GM21367 (cell line): ENCODE measurements around the gene TRMT61A.
"Not testable (repeated sequence)": the region's sequence is repeated elsewhere in the genome, so short reads cannot be mapped to it uniquely, and the experiment has no call there.

Experiments
- ATAC-seq: cut with Tn5 transposase; IDR thresholded peaks from one replicate; pipeline ENCODE4 v1.9.1; 2021; ENCODE audit not compliant: unreplicated experiment

TRMT61A gene

GRCh38 chr14:103508521-103509329 is 20.3 kb upstream of the TRMT61A start:
- ATAC-seq, result no peak

- no peak for ATAC-seq
Observed at GRCh38 chr14:103509864-103510723, 18.9 kb upstream of the TRMT61A start.

- no peak for ATAC-seq
Observed at GRCh38 chr14:103510724-103511693, 18.0 kb upstream of the TRMT61A start.

- ATAC-seq, result not testable (repeated sequence)
Observed at GRCh38 chr14:103512180-103512579, 16.8 kb upstream of the TRMT61A start.

DNA sequence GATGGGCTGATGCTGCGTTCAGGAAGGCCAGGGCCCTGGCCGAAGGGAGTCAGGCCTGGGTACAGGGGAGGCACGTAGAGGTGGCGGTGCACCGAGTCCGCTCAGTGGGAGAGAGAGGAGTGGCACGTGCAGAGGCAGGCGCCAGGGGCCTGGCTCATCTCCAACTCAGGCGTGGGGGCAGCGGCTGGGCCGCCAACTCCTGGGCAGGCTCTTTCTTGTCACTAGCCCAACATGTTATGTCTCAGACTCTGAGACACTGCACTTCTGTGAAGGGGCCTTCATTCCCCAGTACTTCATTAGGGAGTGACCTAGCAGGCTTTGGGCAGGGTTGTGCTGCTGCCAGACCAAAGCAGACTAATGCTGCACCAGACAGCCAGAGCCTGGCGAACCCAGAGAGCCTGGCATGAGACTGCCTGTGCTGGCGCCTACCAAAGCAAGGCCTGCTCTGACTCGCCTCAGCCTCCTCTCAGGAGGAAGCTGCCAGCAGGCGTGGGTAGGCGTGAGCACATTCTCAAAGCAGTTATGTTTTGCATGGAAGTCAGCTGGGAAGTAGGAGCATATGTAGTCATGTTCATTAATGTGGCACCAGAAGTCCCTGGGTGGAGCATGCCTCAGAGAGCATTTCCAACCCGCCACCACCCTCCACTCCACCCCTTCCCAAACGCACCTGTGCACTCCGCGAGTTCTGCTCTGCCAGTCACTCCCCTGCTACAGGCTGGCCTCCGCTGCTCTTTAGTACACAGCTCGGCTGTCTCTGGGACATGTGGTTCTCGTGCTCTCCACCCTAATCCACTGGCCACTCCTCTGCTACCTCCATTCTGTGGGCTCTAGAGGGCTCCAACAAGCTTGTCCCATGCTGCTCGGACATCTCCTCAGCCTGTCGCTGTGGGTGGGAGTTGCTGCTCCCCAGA is 16.0 kb upstream of the TRMT61A start:
- ATAC-seq, result no peak

- no peak for ATAC-seq
Observed at GRCh38 chr14:103514596-103515421, 14.2 kb upstream of the TRMT61A start.

DNA sequence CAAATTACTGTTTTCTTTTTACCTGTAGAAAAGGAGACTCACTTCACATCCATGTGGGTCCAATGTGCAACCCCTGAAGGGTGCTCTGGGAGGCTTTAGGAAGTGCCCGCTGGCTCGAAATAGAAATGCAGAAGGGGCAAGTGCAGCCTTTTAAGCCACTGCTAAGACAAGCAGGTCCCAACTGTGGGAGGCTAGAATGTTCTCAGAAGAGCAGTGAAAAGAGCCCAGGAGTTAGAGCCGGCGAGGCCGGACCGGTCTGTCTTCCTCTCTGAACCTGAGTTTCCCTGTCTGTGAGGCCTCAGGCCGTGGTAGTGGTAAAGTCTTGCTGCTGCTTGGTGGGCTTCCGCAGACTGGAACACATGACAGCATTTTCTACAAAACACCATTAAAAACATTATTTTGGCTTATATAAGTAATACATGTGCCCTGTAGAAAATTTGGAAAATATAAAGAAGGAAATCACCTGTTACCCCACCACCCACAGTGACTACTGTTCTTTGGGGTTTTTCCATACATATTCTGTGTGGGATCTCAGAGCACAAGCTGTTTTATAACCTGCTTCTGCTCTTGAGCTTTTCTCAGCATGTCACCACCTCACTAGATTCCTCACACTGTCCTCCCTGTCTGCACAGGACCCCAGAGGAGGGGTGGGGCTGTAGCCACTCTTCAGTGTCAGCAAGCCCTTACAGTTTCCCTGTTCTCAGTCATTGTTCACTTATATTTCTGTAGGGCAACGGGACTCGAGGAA is 12.4 kb upstream of the TRMT61A start:
- ATAC-seq, result no peak

DNA sequence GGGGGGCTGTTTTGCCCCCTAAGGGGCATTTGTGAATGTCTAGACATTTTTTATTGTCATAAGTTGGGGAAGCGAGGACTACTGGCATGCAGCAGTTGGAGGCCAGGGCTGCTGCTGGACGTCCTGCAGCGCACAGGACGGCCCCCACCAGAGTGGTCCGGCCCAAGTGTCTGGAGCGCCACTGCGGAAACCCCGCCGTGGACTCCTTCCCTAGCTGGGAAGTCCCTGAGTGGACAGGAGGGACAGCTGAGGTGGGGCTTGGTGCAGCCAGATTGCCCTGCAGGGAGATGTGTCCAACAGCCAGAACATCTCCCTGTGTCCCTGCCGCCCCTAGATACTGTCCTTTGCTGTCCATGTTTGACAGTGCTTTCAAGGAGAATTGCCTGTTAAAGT is 11.8 kb upstream of the TRMT61A start:
- no peak for ATAC-seq

DNA sequence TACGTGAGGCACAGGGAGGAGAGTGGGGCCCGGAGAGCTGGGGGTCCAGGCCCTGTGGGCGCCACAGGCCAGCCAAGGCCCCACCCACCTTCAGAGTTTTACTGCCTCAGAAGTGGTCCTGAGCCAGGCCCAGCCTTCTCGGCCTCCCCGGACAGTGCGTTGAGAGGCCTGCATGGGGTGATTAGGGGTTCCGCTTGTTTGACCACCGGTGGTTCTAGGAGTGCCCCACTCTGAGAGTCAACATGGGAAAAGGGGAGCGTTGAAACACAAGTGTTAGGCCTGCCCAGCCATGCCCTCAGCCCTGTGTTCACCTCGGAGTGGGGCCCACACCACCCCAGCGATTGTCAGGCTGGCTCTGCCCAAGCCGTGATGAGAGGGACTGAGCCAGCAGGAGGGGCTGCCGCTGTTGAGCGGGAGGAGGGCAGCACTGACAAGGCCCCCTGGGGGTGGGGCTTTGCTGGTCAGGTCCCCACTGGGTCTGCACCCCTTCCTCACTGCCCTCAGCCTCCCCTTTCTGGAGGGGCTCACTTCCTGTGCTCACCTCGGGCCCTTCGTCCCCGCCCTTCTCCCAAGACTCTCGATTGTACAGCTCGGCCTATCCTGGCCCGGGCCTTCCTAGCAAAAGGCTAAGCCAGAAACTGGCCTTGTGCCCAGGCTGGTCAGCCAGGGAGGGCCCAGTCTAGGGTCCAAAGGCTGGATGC is 11.1 kb upstream of the TRMT61A start:
- no peak for ATAC-seq

GRCh38 chr14:103518422-103519042 is 10.5 kb upstream of the TRMT61A start:
- ATAC-seq, result no peak

- ATAC-seq, result no peak
Observed at GRCh38 chr14:103519043-103519836, 9.8 kb upstream of the TRMT61A start.

GRCh38 chr14:103519837-103520212 is 9.2 kb upstream of the TRMT61A start:
- no peak for ATAC-seq

- no peak for ATAC-seq
Observed at GRCh38 chr14:103520269-103520656, 8.7 kb upstream of the TRMT61A start.

DNA sequence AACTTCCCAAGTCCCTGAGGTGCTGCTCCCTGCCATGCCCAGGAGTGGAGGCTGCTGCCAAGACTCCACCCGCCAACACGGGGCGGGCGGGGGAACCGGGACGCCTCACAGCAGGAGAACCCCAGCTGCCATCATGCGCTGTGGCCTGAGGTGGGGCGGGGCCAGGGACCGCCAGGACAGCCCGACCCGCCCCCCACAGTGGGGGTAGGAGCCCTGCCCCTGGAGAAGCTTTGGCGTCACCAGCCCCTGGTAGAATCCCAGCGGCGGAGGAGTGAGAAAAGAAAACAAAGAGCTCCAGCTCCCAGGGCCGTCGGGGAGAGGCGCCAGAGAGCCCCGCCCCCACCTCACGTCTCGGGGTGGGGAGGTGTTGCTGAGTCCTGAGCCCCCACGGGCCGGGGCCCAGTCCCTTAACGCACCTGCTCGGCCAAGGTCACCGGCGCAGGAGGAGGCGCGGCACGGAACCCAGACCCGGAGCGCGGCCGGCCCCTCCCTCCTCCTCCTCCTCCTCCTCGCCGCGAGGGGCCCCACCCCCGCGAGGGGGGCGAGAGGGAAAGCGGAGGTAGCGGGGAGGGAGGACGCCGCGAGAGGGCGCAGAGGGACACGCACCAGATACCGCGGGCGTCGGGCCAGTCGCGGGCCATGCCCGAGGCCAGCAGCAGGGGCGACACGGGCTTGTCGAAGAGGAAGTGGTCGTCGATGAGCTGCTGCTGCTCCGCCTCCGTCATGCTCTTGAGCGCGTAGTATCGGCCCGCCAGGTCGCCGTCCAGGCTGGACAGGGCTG is 8.1 kb upstream of the TRMT61A start:
- no peak for ATAC-seq

DNA sequence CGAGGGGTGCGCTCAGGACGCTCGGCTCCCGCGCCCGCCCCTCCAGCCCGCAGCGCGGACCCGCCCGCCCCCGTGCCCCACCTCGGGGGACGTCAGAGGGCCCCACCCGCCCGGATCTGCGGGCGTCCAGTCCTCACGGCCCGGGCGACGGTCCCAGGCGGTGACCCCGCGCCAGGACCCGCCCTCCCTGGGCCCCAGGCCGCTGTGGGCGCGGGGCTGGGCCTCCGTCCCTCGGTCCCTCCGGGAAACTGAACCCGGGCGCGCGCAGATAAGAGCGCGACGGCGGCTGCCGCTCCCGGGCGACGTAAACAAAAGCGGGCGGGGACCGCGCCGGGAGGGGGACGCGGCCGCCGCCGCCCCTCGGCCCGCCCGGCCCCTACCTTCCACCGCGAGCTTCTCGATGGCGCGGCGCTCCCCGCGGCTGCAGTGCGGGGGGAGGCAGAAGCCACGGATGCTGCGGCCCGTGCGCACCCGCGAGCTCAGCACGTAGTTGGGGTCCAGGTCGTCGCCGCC is 7.5 kb upstream of the TRMT61A start:
- ATAC-seq, result no peak
